GM23338 (cell line): ENCODE results near the gene DSCAML1. TPM values are rescaled to one million over a fixed set of nuclear protein-coding genes. Genes with fewer than 3 reads are reported as not detected.

Experiments
- ATAC-seq: fragments of 200-7000 bp; cut with Tn5 transposase; 3 replicates; pipeline ENCODE4 v1.9.1; 2020
- DNase-seq: peaks from one replicate; pipeline ENCODE4 v3.0.0-alpha.2; 2015; ENCODE audit warnings: low spot score
- H2AFZ ChIP-seq: fragments of 200-600 bp; sonication (generic); 2 replicates; pipeline ENCODE4 v1.8.0; 2016; ENCODE audit warnings: antibody characterized with exemption, mild to moderate bottlenecking, moderate library complexity
- H3F3A ChIP-seq: fragments of 200-600 bp; sonication (generic); replicated peaks from 2 replicates; pipeline ENCODE4 v1.8.0; 2017; ENCODE audit warnings: antibody characterized with exemption, mixed run types, low read depth
- H3K27ac ChIP-seq: fragments of 200-600 bp; sonication (generic); 2 replicates; pipeline ENCODE4 v1.6.1; 2016; ENCODE audit warnings: low read depth
- H3K27me3 ChIP-seq: fragments of 200-600 bp; sonication (generic); 2 replicates; pipeline ENCODE4 v1.8.0; 2016; ENCODE audit warnings: mild to moderate bottlenecking, mixed run types, moderate library complexity; ENCODE audit not compliant: insufficient read depth
- H3K36me3 ChIP-seq: fragments of 200-600 bp; sonication (generic); 2 replicates; pipeline ENCODE4 v1.8.0; 2016; ENCODE audit warnings: mild to moderate bottlenecking; ENCODE audit not compliant: insufficient read depth
- H3K4me1 ChIP-seq: fragments of 200-600 bp; sonication (generic); 2 replicates; pipeline ENCODE4 v1.8.0; 2016; ENCODE audit warnings: mild to moderate bottlenecking, moderate library complexity; ENCODE audit not compliant: insufficient read depth
- H3K4me2 ChIP-seq: fragments of 200-600 bp; sonication (generic); 2 replicates; pipeline ENCODE4 v1.7.1; 2017; ENCODE audit warnings: mixed run types
- H3K4me3 ChIP-seq: fragments of 200-600 bp; sonication (generic); 2 replicates; pipeline ENCODE4 v1.6.1; 2016; ENCODE audit warnings: mixed run types
- H3K79me2 ChIP-seq: fragments of 200-600 bp; sonication (generic); replicated peaks from 2 replicates; pipeline ENCODE4 v1.8.0; 2017; ENCODE audit warnings: mild to moderate bottlenecking; ENCODE audit not compliant: insufficient read depth
- H3K9me2 ChIP-seq: fragments of 200-600 bp; sonication (generic); 2 replicates; pipeline ENCODE4 v1.8.0; 2017; ENCODE audit not compliant: insufficient read depth
- H4K20me1 ChIP-seq: fragments of 200-600 bp; sonication (generic); replicated peaks from 2 replicates; pipeline ENCODE4 v1.8.0; 2017; ENCODE audit warnings: mild to moderate bottlenecking; ENCODE audit not compliant: insufficient read depth
- H3K27ac Mint-ChIP-seq: 2 replicates; pipeline ENCODE4 v1.8.0; 2020; ENCODE audit warnings: inconsistent platforms, mild to moderate bottlenecking, moderate library complexity, mixed read lengths
- H3K27me3 Mint-ChIP-seq: 3 replicates; pipeline ENCODE4 v1.8.0; 2022; ENCODE audit warnings: low read depth, mild to moderate bottlenecking, moderate library complexity, mixed read lengths, inconsistent platforms; ENCODE audit not compliant: insufficient read depth, poor library complexity
- H3K36me3 Mint-ChIP-seq: 3 replicates; pipeline ENCODE4 v1.8.0; 2021; ENCODE audit warnings: low read depth, mild to moderate bottlenecking, inconsistent platforms, moderate library complexity, mixed read lengths
- H3K4me1 Mint-ChIP-seq: 3 replicates; pipeline ENCODE4 v1.8.0; 2020; ENCODE audit warnings: mild to moderate bottlenecking, inconsistent platforms, mixed read lengths
- H3K4me3 Mint-ChIP-seq: 3 replicates; pipeline ENCODE4 v1.8.0; 2021; ENCODE audit warnings: moderate library complexity, mild to moderate bottlenecking, inconsistent platforms, mixed read lengths
- H3K9me3 Mint-ChIP-seq: 3 replicates; pipeline ENCODE4 v1.8.0; 2020; ENCODE audit warnings: moderate library complexity, mild to moderate bottlenecking, inconsistent platforms, mixed read lengths
- CREB1 ChIP-seq: fragments of 250-450 bp; sonication (Bioruptor Pico); IDR thresholded peaks from 2 replicates; pipeline ENCODE4 v1.5.0; 2020; ENCODE audit warnings: low read depth, mild to moderate bottlenecking, moderate library complexity
- CTCF ChIP-seq, 2 experiments: fragments of 200-600 bp in 1 of 2; sonication (generic) in 1 of 2; conservative IDR thresholded peaks; 2 replicates each; pipeline versions ENCODE4 v1.5.1 to v1.6.1; 2016 to 2017; ENCODE audit warnings: antibody characterized with exemption in 2 of 2, low read depth in 2 of 2, mild to moderate bottlenecking in 2 of 2, moderate library complexity in 1 of 2
- EZH2 ChIP-seq: fragments of 200-600 bp; sonication (generic); IDR thresholded peaks from one replicate; pipeline ENCODE4 v1.8.0; 2017; ENCODE audit warnings: antibody characterized with exemption, mild to moderate bottlenecking, low read depth; ENCODE audit not compliant: unreplicated experiment
- EZH2phosphoT487 ChIP-seq: fragments of 200-600 bp; sonication (generic); IDR thresholded peaks from one replicate; pipeline ENCODE4 v1.8.1; 2018; ENCODE audit warnings: antibody characterized with exemption; ENCODE audit not compliant: unreplicated experiment
- JUNB ChIP-seq: IDR thresholded peaks from one replicate; pipeline ENCODE4 v1.6.1; 2016; ENCODE audit warnings: antibody characterized with exemption; ENCODE audit not compliant: unreplicated experiment
- NANOG ChIP-seq: IDR thresholded peaks from 2 replicates; pipeline ENCODE4 v1.6.1; 2016; ENCODE audit warnings: antibody characterized with exemption, borderline replicate concordance
- POLR2AphosphoS5 ChIP-seq: IDR thresholded peaks from 2 replicates; pipeline ENCODE4 v1.6.1; 2016; ENCODE audit warnings: antibody characterized with exemption, low read depth
- STAT1 ChIP-seq: IDR thresholded peaks from one replicate; pipeline ENCODE4 v1.6.1; 2016; ENCODE audit warnings: antibody characterized with exemption; ENCODE audit not compliant: unreplicated experiment
- ZNF114 ChIP-seq: fragments of 250-450 bp; sonication (Bioruptor Pico); IDR thresholded peaks from 2 replicates; pipeline ENCODE4 v1.5.0; 2020; ENCODE audit warnings: mild to moderate bottlenecking, moderate library complexity
- ZNF331 ChIP-seq: fragments of 250-450 bp; sonication (Bioruptor Pico); IDR thresholded peaks from 2 replicates; pipeline ENCODE4 v1.5.0; 2020; ENCODE audit warnings: low read depth, mild to moderate bottlenecking, moderate library complexity
- polyA plus RNA-seq: library from polyadenylated mRNA; unstranded; fragments of >200 nt; fragmentation: Nextera tagmentation; extraction: Ambion mirVana; gene quantifications from 2 replicates; pipeline ENCODE4 v1.2.1, GENCODE V29; 2016
- total RNA-seq: library from RNA; depleted of rRNA; stranded (reverse); fragments of >200 nt; shearing (Covaris generic); gene quantifications from 2 replicates; pipeline ENCODE4 v1.2.3, GENCODE V29; 2014
- TF ChIP-seq, protein P1 (sequence below): IDR thresholded peaks from one replicate; pipeline ENCODE4 v1.6.1; 2018; ENCODE audit warnings: antibody characterized with exemption; ENCODE audit not compliant: unreplicated experiment
- TF ChIP-seq, protein P2 (sequence below): fragments of 250-450 bp; sonication (Bioruptor Pico); IDR thresholded peaks from 2 replicates; pipeline ENCODE4 v1.5.0; 2020; ENCODE audit warnings: mild to moderate bottlenecking, moderate library complexity
- TF ChIP-seq, protein P3 (sequence below): IDR thresholded peaks from 2 replicates; pipeline ENCODE4 v1.6.1; 2016; ENCODE audit warnings: antibody characterized with exemption

The DSCAML1 gene
- total and polyA plus RNA-seq, 2 experiments from 2014 or later = 0.17 TPM; not detected in 1

- no peak overlapping the region for H3K27ac Mint-ChIP-seq
- H3K36me3 ChIP-seq = no peaks in the 10 kb centered on the region
Observed at GRCh38 chr11:117501237-117501898, 295.6 kb downstream of the DSCAML1 start.

More at GRCh38 chr11:117501237-117501898, 295.6 kb downstream of the DSCAML1 start:
- Histone ChIP-seq H3K4me3 (no peak overlapping the region), H3K4me1 (peaks cover 8% of the 10 kb centered on the region), H3K79me2 (no peaks in the 10 kb centered on the region), H3K4me2 (no peak overlapping the region), H3K9me2 (no peaks in the 10 kb centered on the region), H4K20me1 (no peaks in the 10 kb centered on the region), H3F3A (no peaks in the 10 kb centered on the region), H3K27ac (no peak overlapping the region), H2AFZ (no peak overlapping the region), H3K27me3 (no peaks in the 10 kb centered on the region)
- Mint-ChIP-seq H3K4me1 (peaks cover 20% of the 10 kb centered on the region), H3K4me3 (no peak overlapping the region), H3K27me3 (peaks cover 8% of the 10 kb centered on the region), H3K36me3 (no peaks in the 10 kb centered on the region), H3K9me3 (no peaks in the 10 kb centered on the region; the same call in 2 of the 3 replicates)
- no peak for ATAC-seq
- TF ChIP-seq, protein P1, sequence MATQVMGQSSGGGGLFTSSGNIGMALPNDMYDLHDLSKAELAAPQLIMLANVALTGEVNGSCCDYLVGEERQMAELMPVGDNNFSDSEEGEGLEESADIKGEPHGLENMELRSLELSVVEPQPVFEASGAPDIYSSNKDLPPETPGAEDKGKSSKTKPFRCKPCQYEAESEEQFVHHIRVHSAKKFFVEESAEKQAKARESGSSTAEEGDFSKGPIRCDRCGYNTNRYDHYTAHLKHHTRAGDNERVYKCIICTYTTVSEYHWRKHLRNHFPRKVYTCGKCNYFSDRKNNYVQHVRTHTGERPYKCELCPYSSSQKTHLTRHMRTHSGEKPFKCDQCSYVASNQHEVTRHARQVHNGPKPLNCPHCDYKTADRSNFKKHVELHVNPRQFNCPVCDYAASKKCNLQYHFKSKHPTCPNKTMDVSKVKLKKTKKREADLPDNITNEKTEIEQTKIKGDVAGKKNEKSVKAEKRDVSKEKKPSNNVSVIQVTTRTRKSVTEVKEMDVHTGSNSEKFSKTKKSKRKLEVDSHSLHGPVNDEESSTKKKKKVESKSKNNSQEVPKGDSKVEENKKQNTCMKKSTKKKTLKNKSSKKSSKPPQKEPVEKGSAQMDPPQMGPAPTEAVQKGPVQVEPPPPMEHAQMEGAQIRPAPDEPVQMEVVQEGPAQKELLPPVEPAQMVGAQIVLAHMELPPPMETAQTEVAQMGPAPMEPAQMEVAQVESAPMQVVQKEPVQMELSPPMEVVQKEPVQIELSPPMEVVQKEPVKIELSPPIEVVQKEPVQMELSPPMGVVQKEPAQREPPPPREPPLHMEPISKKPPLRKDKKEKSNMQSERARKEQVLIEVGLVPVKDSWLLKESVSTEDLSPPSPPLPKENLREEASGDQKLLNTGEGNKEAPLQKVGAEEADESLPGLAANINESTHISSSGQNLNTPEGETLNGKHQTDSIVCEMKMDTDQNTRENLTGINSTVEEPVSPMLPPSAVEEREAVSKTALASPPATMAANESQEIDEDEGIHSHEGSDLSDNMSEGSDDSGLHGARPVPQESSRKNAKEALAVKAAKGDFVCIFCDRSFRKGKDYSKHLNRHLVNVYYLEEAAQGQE = no peak
- TF ChIP-seq POLR2AphosphoS5 (no peak), CTCF (conservative IDR thresholded peaks at IDR 0.05; ENCODE audit: low read depth in 2 of 2) (no peak), STAT1 (no peak), NANOG (no peak), EZH2phosphoT487 (no peak), ZNF114 (CRISPR knock-in tag) (no peak), EZH2 (no peak), CREB1 (no peak), ZNF331 (CRISPR knock-in tag) (no peak), JUNB (no peak)
- TF ChIP-seq, protein P2, sequence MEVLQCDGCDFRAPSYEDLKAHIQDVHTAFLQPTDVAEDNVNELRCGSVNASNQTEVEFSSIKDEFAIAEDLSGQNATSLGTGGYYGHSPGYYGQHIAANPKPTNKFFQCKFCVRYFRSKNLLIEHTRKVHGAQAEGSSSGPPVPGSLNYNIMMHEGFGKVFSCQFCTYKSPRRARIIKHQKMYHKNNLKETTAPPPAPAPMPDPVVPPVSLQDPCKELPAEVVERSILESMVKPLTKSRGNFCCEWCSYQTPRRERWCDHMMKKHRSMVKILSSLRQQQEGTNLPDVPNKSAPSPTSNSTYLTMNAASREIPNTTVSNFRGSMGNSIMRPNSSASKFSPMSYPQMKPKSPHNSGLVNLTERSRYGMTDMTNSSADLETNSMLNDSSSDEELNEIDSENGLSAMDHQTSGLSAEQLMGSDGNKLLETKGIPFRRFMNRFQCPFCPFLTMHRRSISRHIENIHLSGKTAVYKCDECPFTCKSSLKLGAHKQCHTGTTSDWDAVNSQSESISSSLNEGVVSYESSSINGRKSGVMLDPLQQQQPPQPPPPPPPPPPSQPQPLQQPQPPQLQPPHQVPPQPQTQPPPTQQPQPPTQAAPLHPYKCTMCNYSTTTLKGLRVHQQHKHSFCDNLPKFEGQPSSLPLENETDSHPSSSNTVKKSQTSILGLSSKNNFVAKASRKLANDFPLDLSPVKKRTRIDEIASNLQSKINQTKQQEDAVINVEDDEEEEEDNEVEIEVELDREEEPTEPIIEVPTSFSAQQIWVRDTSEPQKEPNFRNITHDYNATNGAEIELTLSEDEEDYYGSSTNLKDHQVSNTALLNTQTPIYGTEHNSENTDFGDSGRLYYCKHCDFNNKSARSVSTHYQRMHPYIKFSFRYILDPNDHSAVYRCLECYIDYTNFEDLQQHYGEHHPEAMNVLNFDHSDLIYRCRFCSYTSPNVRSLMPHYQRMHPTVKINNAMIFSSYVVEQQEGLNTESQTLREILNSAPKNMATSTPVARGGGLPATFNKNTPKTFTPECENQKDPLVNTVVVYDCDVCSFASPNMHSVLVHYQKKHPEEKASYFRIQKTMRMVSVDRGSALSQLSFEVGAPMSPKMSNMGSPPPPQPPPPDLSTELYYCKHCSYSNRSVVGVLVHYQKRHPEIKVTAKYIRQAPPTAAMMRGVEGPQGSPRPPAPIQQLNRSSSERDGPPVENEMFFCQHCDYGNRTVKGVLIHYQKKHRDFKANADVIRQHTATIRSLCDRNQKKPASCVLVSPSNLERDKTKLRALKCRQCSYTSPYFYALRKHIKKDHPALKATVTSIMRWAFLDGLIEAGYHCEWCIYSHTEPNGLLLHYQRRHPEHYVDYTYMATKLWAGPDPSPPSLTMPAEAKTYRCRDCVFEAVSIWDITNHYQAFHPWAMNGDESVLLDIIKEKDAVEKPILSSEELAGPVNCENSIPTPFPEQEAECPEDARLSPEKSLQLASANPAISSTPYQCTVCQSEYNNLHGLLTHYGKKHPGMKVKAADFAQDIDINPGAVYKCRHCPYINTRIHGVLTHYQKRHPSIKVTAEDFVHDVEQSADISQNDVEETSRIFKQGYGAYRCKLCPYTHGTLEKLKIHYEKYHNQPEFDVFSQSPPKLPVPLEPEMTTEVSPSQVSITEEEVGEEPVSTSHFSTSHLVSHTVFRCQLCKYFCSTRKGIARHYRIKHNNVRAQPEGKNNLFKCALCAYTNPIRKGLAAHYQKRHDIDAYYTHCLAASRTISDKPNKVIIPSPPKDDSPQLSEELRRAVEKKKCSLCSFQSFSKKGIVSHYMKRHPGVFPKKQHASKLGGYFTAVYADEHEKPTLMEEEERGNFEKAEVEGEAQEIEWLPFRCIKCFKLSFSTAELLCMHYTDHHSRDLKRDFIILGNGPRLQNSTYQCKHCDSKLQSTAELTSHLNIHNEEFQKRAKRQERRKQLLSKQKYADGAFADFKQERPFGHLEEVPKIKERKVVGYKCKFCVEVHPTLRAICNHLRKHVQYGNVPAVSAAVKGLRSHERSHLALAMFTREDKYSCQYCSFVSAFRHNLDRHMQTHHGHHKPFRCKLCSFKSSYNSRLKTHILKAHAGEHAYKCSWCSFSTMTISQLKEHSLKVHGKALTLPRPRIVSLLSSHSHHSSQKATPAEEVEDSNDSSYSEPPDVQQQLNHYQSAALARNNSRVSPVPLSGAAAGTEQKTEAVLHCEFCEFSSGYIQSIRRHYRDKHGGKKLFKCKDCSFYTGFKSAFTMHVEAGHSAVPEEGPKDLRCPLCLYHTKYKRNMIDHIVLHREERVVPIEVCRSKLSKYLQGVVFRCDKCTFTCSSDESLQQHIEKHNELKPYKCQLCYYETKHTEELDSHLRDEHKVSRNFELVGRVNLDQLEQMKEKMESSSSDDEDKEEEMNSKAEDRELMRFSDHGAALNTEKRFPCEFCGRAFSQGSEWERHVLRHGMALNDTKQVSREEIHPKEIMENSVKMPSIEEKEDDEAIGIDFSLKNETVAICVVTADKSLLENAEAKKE = no peak
- TF ChIP-seq, protein P3, sequence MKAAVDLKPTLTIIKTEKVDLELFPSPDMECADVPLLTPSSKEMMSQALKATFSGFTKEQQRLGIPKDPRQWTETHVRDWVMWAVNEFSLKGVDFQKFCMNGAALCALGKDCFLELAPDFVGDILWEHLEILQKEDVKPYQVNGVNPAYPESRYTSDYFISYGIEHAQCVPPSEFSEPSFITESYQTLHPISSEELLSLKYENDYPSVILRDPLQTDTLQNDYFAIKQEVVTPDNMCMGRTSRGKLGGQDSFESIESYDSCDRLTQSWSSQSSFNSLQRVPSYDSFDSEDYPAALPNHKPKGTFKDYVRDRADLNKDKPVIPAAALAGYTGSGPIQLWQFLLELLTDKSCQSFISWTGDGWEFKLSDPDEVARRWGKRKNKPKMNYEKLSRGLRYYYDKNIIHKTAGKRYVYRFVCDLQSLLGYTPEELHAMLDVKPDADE = no peak
- no peak for DNase-seq
